Measurements from ENCODE around the gene RABIF. TPM values are rescaled to one million over a fixed set of nuclear protein-coding genes. Genes with fewer than 3 reads are reported as not detected.

The RABIF gene
- total and polyA plus RNA-seq, 2 donors: 7.7 to 9.4 TPM

GRCh38 chr1:202848191-202848542, 40.8 kb downstream of the RABIF start:
- WGBS: 52% methylated on average over 2 of the region's 2 CpGs
- no peak overlapping the region for H3K27ac ChIP-seq (ENCODE audit: low read depth in 1 of 2, low read length in 1 of 2)
- H3K9me3 ChIP-seq (ENCODE audit: control insufficient read depth in 2 of 2, insufficient read depth in 1 of 2, low read length in 1 of 2): no peaks in the 10 kb centered on the region
- no peaks in the 10 kb centered on the region for H3K27me3 ChIP-seq (ENCODE audit: control insufficient read depth in 2 of 2, insufficient read depth in 1 of 2, low read length in 1 of 2)
- DNase-seq (ENCODE audit: low read depth in 6 of 9, low spot score in 9 of 9): no peak
- H3K4me3 ChIP-seq (ENCODE audit: low read length in 2 of 2): no peak overlapping the region
- H3K36me3 ChIP-seq (ENCODE audit: control insufficient read depth in 2 of 2, insufficient read depth in 2 of 2, low read length in 1 of 2): no peaks in the 10 kb centered on the region
- H3K4me1 ChIP-seq (ENCODE audit: control insufficient read depth in 2 of 2, insufficient read depth in 2 of 2, low read length in 2 of 2): no peaks in the 10 kb centered on the region

- H3K4me1 ChIP-seq (ENCODE audit: control insufficient read depth in 2 of 2, insufficient read depth in 2 of 2, low read length in 2 of 2): no peaks in the 10 kb centered on the region
These were observed 44.0 kb downstream of the RABIF start for GRCh38 chr1:202844935-202845334.

GRCh38 chr1:202844259-202844658, 44.7 kb downstream of the RABIF start:
- H3K27me3 ChIP-seq (ENCODE audit: control insufficient read depth in 2 of 2, insufficient read depth in 1 of 2, low read length in 1 of 2): no peaks in the 10 kb centered on the region
- no peak for DNase-seq (ENCODE audit: low read depth in 6 of 9, low spot score in 9 of 9)
- H3K9me3 ChIP-seq (ENCODE audit: control insufficient read depth in 2 of 2, insufficient read depth in 1 of 2, low read length in 1 of 2): no peaks in the 10 kb centered on the region
- H3K4me1 ChIP-seq (ENCODE audit: control insufficient read depth in 2 of 2, insufficient read depth in 2 of 2, low read length in 2 of 2): no peaks in the 10 kb centered on the region
- WGBS: 96% methylated on average over 5 of the region's 5 CpGs
- H3K27ac ChIP-seq (ENCODE audit: low read depth in 1 of 2, low read length in 1 of 2): no peak overlapping the region
- no peak overlapping the region for H3K4me3 ChIP-seq (ENCODE audit: low read length in 2 of 2)
- no peaks in the 10 kb centered on the region for H3K36me3 ChIP-seq (ENCODE audit: control insufficient read depth in 2 of 2, insufficient read depth in 2 of 2, low read length in 1 of 2)

More at GRCh38 chr1:202844935-202845334, 44.0 kb downstream of the RABIF start:
- Histone ChIP-seq H3K27me3 (ENCODE audit: control insufficient read depth in 2 of 2, insufficient read depth in 1 of 2, low read length in 1 of 2) (no peaks in the 10 kb centered on the region), H3K4me3 (ENCODE audit: low read length in 2 of 2) (no peak overlapping the region), H3K27ac (ENCODE audit: low read depth in 1 of 2, low read length in 1 of 2) (no peak overlapping the region), H3K36me3 (ENCODE audit: control insufficient read depth in 2 of 2, insufficient read depth in 2 of 2, low read length in 1 of 2) (no peaks in the 10 kb centered on the region), H3K9me3 (ENCODE audit: control insufficient read depth in 2 of 2, insufficient read depth in 1 of 2, low read length in 1 of 2) (no peaks in the 10 kb centered on the region)
- 93% methylated on average over 6 of the region's 6 CpGs for WGBS
- DNase-seq (ENCODE audit: low read depth in 6 of 9, low spot score in 9 of 9): no peak

GRCh38 chr1:202843081-202843480, 45.9 kb downstream of the RABIF start:
- 98% methylated on average over 11 of the region's 11 CpGs for WGBS
- Histone ChIP-seq H3K4me3 (ENCODE audit: low read length in 2 of 2) (no peak overlapping the region), H3K27me3 (ENCODE audit: control insufficient read depth in 2 of 2, insufficient read depth in 1 of 2, low read length in 1 of 2) (no peaks in the 10 kb centered on the region), H3K36me3 (ENCODE audit: control insufficient read depth in 2 of 2, insufficient read depth in 2 of 2, low read length in 1 of 2) (no peaks in the 10 kb centered on the region), H3K9me3 (ENCODE audit: control insufficient read depth in 2 of 2, insufficient read depth in 1 of 2, low read length in 1 of 2) (no peaks in the 10 kb centered on the region), H3K4me1 (ENCODE audit: control insufficient read depth in 2 of 2, insufficient read depth in 2 of 2, low read length in 2 of 2) (no peaks in the 10 kb centered on the region), H3K27ac (ENCODE audit: low read depth in 1 of 2, low read length in 1 of 2) (no peak overlapping the region)
- DNase-seq (ENCODE audit: low read depth in 6 of 9, low spot score in 9 of 9): no peak

- Histone ChIP-seq H3K27ac (ENCODE audit: low read depth in 1 of 2, low read length in 1 of 2) (no peak overlapping the region), H3K9me3 (ENCODE audit: control insufficient read depth in 2 of 2, insufficient read depth in 1 of 2, low read length in 1 of 2) (no peaks in the 10 kb centered on the region), H3K36me3 (ENCODE audit: control insufficient read depth in 2 of 2, insufficient read depth in 2 of 2, low read length in 1 of 2) (no peaks in the 10 kb centered on the region), H3K4me1 (ENCODE audit: control insufficient read depth in 2 of 2, insufficient read depth in 2 of 2, low read length in 2 of 2) (peaks cover 25 to 32% of the 10 kb centered on the region in 2 donors), H3K4me3 (ENCODE audit: low read length in 2 of 2) (no peak overlapping the region), H3K27me3 (ENCODE audit: control insufficient read depth in 2 of 2, insufficient read depth in 1 of 2, low read length in 1 of 2) (no peaks in the 10 kb centered on the region)
- DNase-seq (ENCODE audit: low read depth in 6 of 9, low spot score in 9 of 9): no peak
- WGBS: 96% methylated on average over 5 of the region's 5 CpGs
These were observed 51.1 kb downstream of the RABIF start for GRCh38 chr1:202837746-202838262.

GRCh38 chr1:202836623-202837403, 52.1 kb downstream of the RABIF start:
- Histone ChIP-seq H3K4me3 (ENCODE audit: low read length in 2 of 2) (no peak overlapping the region), H3K4me1 (ENCODE audit: control insufficient read depth in 2 of 2, insufficient read depth in 2 of 2, low read length in 2 of 2) (peaks cover 25 to 32% of the 10 kb centered on the region in 2 donors), H3K9me3 (ENCODE audit: control insufficient read depth in 2 of 2, insufficient read depth in 1 of 2, low read length in 1 of 2) (no peaks in the 10 kb centered on the region), H3K27me3 (ENCODE audit: control insufficient read depth in 2 of 2, insufficient read depth in 1 of 2, low read length in 1 of 2) (no peaks in the 10 kb centered on the region), H3K36me3 (ENCODE audit: control insufficient read depth in 2 of 2, insufficient read depth in 2 of 2, low read length in 1 of 2) (no peaks in the 10 kb centered on the region), H3K27ac (ENCODE audit: low read depth in 1 of 2, low read length in 1 of 2) (no peak overlapping the region)
- no peak for DNase-seq (ENCODE audit: low read depth in 6 of 9, low spot score in 9 of 9)
- 63% methylated on average over 5 of the region's 5 CpGs for WGBS

- Histone ChIP-seq H3K27ac (ENCODE audit: low read depth in 1 of 2, low read length in 1 of 2) (no peak overlapping the region), H3K4me1 (ENCODE audit: control insufficient read depth in 2 of 2, insufficient read depth in 2 of 2, low read length in 2 of 2) (peaks cover 25 to 32% of the 10 kb centered on the region in 2 donors), H3K9me3 (ENCODE audit: control insufficient read depth in 2 of 2, insufficient read depth in 1 of 2, low read length in 1 of 2) (no peaks in the 10 kb centered on the region), H3K4me3 (ENCODE audit: low read length in 2 of 2) (no peak overlapping the region), H3K27me3 (ENCODE audit: control insufficient read depth in 2 of 2, insufficient read depth in 1 of 2, low read length in 1 of 2) (no peaks in the 10 kb centered on the region), H3K36me3 (ENCODE audit: control insufficient read depth in 2 of 2, insufficient read depth in 2 of 2, low read length in 1 of 2) (no peaks in the 10 kb centered on the region)
- WGBS: 15% methylated on average over 3 of the region's 3 CpGs
- peak in 3 of 9 donors; percentile 32 to 59 (median 34) for DNase-seq (ENCODE audit: low read depth in 6 of 9, low spot score in 9 of 9)
These were observed 53.3 kb downstream of the RABIF start for GRCh38 chr1:202835548-202836072.

GRCh38 chr1:202834771-202835547, 54.0 kb downstream of the RABIF start:
- WGBS: 46% methylated on average over 10 of the region's 10 CpGs
- no peaks in the 10 kb centered on the region for H3K27me3 ChIP-seq (ENCODE audit: control insufficient read depth in 2 of 2, insufficient read depth in 1 of 2, low read length in 1 of 2)
- H3K4me1 ChIP-seq (ENCODE audit: control insufficient read depth in 2 of 2, insufficient read depth in 2 of 2, low read length in 2 of 2): peaks cover 25 to 32% of the 10 kb centered on the region in 2 donors
- no peak overlapping the region for H3K4me3 ChIP-seq (ENCODE audit: low read length in 2 of 2)
- H3K9me3 ChIP-seq (ENCODE audit: control insufficient read depth in 2 of 2, insufficient read depth in 1 of 2, low read length in 1 of 2): no peaks in the 10 kb centered on the region
- peak in 1 of 9 donors; percentile 33 for DNase-seq (ENCODE audit: low read depth in 6 of 9, low spot score in 9 of 9)
- H3K36me3 ChIP-seq (ENCODE audit: control insufficient read depth in 2 of 2, insufficient read depth in 2 of 2, low read length in 1 of 2): no peaks in the 10 kb centered on the region
- H3K27ac ChIP-seq (ENCODE audit: low read depth in 1 of 2, low read length in 1 of 2): peak overlapping the region in 1 of 2 donors; percentile 8

GRCh38 chr1:202831906-202832305, 57.0 kb downstream of the RABIF start:
- H3K27me3 ChIP-seq (ENCODE audit: control insufficient read depth in 2 of 2, insufficient read depth in 1 of 2, low read length in 1 of 2): no peaks in the 10 kb centered on the region
- no peak for DNase-seq (ENCODE audit: low read depth in 6 of 9, low spot score in 9 of 9)
- no peak overlapping the region for H3K27ac ChIP-seq (ENCODE audit: low read depth in 1 of 2, low read length in 1 of 2)
- H3K9me3 ChIP-seq (ENCODE audit: control insufficient read depth in 2 of 2, insufficient read depth in 1 of 2, low read length in 1 of 2): no peaks in the 10 kb centered on the region
- no peak overlapping the region for H3K4me3 ChIP-seq (ENCODE audit: low read length in 2 of 2)
- H3K36me3 ChIP-seq (ENCODE audit: control insufficient read depth in 2 of 2, insufficient read depth in 2 of 2, low read length in 1 of 2): no peaks in the 10 kb centered on the region
- WGBS: 77% methylated on average over 3 of the region's 3 CpGs
- peaks cover 20 to 29% of the 10 kb centered on the region in 2 donors for H3K4me1 ChIP-seq (ENCODE audit: control insufficient read depth in 2 of 2, insufficient read depth in 2 of 2, low read length in 2 of 2)

Measured in thymus (tissue), 11 donors.